ENCODE results near the gene SMTNL2. TPM values are rescaled to one million over a fixed set of nuclear protein-coding genes. Genes with fewer than 3 reads are reported as not detected.

Gene SMTNL2
- total RNA-seq, 4 donors from 2014 or later: 0.44 to 0.81 (median 0.67) TPM

DNA sequence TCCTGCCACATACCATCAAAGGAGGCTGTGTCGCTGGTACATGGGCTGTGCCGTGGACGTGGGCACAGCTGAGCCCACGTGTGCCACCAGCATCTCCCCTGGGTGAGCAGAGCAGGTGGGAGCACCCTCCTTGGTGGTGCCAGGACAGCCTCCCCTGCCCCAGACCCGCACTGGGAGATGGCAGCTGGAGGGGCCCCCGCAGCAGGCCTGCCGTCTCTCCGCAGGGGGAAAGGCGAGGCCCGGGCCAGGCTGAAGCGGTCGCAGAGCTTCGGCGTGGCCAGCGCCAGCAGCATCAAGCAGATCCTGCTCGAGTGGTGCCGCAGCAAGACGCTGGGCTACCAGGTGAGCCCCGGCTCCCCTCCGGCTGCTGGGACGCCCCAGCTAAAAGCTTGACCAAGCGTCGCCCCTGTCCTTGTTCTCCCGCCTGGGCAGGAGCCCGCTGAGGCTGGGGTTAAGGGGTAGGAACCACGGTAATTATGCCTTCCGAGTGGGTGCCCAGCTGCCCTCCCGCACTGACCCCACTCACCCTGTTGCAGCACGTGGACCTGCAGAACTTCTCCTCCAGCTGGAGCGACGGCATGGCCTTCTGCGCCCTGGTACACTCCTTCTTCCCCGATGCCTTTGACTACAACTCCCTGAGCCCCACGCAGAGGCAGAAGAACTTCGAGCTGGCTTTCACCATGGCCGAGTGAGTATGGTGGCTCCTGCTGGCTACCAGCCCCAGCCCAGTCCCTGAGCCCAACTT is 12.5 kb downstream of the SMTNL2 start:
- TF ChIP-seq, protein P1, sequence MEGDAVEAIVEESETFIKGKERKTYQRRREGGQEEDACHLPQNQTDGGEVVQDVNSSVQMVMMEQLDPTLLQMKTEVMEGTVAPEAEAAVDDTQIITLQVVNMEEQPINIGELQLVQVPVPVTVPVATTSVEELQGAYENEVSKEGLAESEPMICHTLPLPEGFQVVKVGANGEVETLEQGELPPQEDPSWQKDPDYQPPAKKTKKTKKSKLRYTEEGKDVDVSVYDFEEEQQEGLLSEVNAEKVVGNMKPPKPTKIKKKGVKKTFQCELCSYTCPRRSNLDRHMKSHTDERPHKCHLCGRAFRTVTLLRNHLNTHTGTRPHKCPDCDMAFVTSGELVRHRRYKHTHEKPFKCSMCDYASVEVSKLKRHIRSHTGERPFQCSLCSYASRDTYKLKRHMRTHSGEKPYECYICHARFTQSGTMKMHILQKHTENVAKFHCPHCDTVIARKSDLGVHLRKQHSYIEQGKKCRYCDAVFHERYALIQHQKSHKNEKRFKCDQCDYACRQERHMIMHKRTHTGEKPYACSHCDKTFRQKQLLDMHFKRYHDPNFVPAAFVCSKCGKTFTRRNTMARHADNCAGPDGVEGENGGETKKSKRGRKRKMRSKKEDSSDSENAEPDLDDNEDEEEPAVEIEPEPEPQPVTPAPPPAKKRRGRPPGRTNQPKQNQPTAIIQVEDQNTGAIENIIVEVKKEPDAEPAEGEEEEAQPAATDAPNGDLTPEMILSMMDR (IDR thresholded peaks at IDR 0.05): no peak
- TF ChIP-seq POLR2A (IDR thresholded peaks at IDR 0.05): no peak
- no peak for DNase-seq
- H3K36me3 ChIP-seq: no peaks in the 10 kb centered on the region
- no peaks in the 10 kb centered on the region for H3K9me3 ChIP-seq
- no peak overlapping the region for H3K4me3 ChIP-seq (replicated peaks in 1 of 3)
- intact Hi-C loops (cut with DNase I): no loop called here
- H3K27ac ChIP-seq: no peak overlapping the region
- no peaks in the 10 kb centered on the region for H3K4me1 ChIP-seq
- H3K27me3 ChIP-seq: no peaks in the 10 kb centered on the region
- 96 to 98% methylated on average over 21 to 26 of the region's 36 CpGs for WGBS, 2 donors

DNA sequence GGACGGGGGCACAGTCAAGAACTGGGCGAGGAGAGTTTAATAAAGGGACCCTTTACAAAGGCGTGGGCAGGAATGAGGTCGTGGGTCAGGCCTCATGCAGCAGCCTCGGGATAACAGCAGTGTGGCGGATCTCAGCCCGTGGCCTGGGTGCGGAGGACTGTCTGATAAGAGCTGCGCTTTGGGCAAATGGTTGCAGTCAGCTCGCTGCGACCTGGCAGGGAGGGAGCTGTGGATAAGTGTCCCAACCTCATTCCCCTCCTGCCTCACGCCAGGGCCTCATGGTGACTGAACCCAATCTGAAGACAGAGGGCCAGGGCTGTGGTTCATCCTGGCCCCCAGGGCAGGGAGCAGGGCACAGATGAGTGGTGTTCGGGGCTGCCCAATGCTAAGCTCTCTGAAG is 13.6 kb downstream of the SMTNL2 start:
- H3K36me3 ChIP-seq: no peaks in the 10 kb centered on the region
- H3K4me3 ChIP-seq (replicated peaks in 1 of 3): no peak overlapping the region
- H3K9me3 ChIP-seq: no peaks in the 10 kb centered on the region
- intact Hi-C loops (cut with DNase I): no loop called here
- H3K4me1 ChIP-seq: no peaks in the 10 kb centered on the region
- no peak overlapping the region for H3K27ac ChIP-seq
- WGBS, 2 donors: 81 to 89% methylated on average over 13 of the region's 13 CpGs
- TF ChIP-seq POLR2A (IDR thresholded peaks at IDR 0.05): no peak
- TF ChIP-seq, protein P1 (IDR thresholded peaks at IDR 0.05): no peak
- no peak for DNase-seq
- no peaks in the 10 kb centered on the region for H3K27me3 ChIP-seq

DNA sequence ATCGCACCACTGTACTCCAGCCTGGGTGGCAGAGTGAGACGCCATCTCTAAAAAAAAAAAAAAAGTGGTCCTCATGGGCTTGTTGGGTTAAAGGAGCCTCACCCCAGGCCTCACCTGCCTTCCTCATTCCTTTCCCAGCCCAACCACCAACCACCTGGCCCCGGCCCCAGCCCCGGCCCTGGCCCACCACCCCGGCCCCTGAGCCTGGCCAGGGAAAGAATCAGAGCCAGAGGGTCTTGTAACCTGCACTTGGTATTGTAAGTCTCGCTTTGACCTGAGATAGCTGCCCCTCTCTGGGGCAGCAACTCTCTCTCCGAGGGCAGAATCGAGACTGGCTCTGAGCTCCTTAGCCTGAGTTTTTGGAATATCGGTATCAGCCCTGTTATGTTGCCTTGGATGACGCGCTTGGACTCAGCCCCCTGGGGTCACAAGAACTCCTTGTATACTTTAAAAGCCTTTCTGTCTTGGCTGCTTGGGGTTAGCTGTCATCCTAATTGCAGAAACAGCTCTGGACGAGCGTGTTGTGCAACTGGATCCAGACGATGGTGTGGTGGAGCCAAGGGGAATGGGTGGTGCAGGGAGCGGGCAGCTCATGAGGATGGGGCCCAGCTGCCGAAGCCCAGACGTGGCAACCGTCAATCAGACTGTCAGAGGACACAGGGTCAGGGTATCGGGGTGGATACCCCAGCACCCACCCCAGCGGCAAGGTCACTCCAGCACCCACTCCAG is 14.6 kb downstream of the SMTNL2 start:
- Histone ChIP-seq H3K4me1 (no peaks in the 10 kb centered on the region), H3K27ac (no peak overlapping the region), H3K4me3 (replicated peaks in 1 of 3) (no peak overlapping the region), H3K36me3 (no peaks in the 10 kb centered on the region), H3K9me3 (no peaks in the 10 kb centered on the region), H3K27me3 (no peaks in the 10 kb centered on the region)
- DNase-seq: peak in 1 of 2 donors; percentile 8
- no peak for TF ChIP-seq POLR2A (IDR thresholded peaks at IDR 0.05)
- TF ChIP-seq, protein P1 (IDR thresholded peaks at IDR 0.05): no peak
- intact Hi-C loops (cut with DNase I): no loop called here
- WGBS, 2 donors: 73 to 88% methylated on average over 20 of the region's 20 CpGs

DNA sequence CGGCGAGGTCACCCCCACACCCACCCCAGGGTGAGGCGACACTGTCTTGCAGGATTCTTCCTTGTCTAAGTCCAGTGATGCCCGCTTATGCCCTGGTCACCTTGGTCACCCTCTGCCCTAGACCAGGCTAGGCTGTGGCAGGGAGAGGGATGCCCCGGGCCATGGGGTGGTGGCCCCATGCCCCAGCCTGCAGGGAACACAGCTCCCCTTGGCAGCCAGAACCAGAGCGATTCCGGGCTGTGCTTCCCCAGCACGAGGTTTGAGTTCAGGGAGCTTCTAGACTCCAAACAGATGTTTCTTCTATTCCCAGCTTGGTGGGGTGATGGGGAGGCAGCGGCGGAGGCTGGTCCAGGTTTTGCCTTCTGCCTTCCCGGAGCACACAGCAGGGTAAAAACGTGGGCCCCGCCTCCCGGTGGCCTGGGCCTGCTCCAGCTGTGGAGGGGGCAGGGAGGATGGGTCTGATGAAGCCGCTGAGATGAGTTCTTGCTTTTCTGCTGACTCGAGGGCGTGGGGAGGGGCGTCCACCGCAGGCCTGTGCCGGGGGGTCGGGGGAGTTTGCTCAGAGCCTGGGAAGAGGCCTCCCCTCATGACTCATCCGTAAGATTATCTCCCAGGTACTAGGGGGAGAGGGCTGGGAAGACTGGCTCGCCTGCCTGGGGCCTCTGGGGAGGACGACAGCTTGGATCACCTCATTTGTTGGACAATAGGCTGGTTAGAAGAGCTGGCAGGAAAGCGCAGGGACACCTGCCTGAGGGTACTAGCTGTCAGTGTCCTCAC is 15.4 kb downstream of the SMTNL2 start:
- intact Hi-C loops (cut with DNase I): no loop called here
- H3K27ac ChIP-seq: no peak overlapping the region
- TF ChIP-seq POLR2A (IDR thresholded peaks at IDR 0.05): no peak
- TF ChIP-seq, protein P1 (IDR thresholded peaks at IDR 0.05): no peak
- DNase-seq: no peak
- no peaks in the 10 kb centered on the region for H3K27me3 ChIP-seq
- no peaks in the 10 kb centered on the region for H3K9me3 ChIP-seq
- 50 to 78% methylated on average over 6 to 25 of the region's 25 CpGs for WGBS, 2 donors
- H3K4me3 ChIP-seq (replicated peaks in 1 of 3): no peak overlapping the region
- H3K36me3 ChIP-seq: no peaks in the 10 kb centered on the region
- H3K4me1 ChIP-seq: no peaks in the 10 kb centered on the region
